ENCODE results near the gene ALG14. TPM values are rescaled to one million over a fixed set of nuclear protein-coding genes. Genes with fewer than 3 reads are reported as not detected.
A peak's percentile ranks its signal among the peaks of the same experiment; 100 is the strongest.

The ALG14 gene
- total and polyA plus RNA-seq, 4 donors: 0.50 to 3.2 (median 1.8) TPM

- H3K27ac ChIP-seq (ENCODE audit: low read depth in 1 of 2, low read length in 2 of 2): no peak overlapping the region
- no peaks in the 10 kb centered on the region for H3K9me3 ChIP-seq (ENCODE audit: control insufficient read depth, low read length)
- WGBS, 2 donors: 85 to 89% methylated on average over 1 of the region's 1 CpG
- H3K4me1 ChIP-seq (ENCODE audit: control insufficient read depth in 1 of 2, insufficient read depth in 2 of 2, low read length in 2 of 2): no peaks in the 10 kb centered on the region
- DNase-seq (no peak), ATAC-seq (ENCODE audit: low FRiP score) (no peak)
- no peaks in the 10 kb centered on the region for H3K27me3 ChIP-seq (ENCODE audit: control insufficient read depth in 1 of 2, insufficient read depth in 2 of 2, low read length in 1 of 2)
- H3K4me3 ChIP-seq (ENCODE audit: low read length in 2 of 2): no peak overlapping the region
- intact Hi-C loops (cut with DNase I): loop anchor here in 1 of 2 donors (10.0 kb wide), 1 partner anchor 154 kb away; the partner anchor contains the start of gene RWDD3
- no peaks in the 10 kb centered on the region for H3K36me3 ChIP-seq (ENCODE audit: control insufficient read depth in 1 of 2, insufficient read depth in 2 of 2, low read length in 1 of 2)
Measured at GRCh38 chr1:95080879-95081278, 8.1 kb upstream of the ALG14 start.

- H3K9me3 ChIP-seq (ENCODE audit: control insufficient read depth, low read length): no peaks in the 10 kb centered on the region
- no peak overlapping the region for H3K27ac ChIP-seq (ENCODE audit: low read depth in 1 of 2, low read length in 2 of 2)
- no peak overlapping the region for H3K4me3 ChIP-seq (ENCODE audit: low read length in 2 of 2)
- ATAC-seq (ENCODE audit: low FRiP score) (no peak), DNase-seq (no peak)
- H3K36me3 ChIP-seq (ENCODE audit: control insufficient read depth in 1 of 2, insufficient read depth in 2 of 2, low read length in 1 of 2): no peaks in the 10 kb centered on the region
- 93 to 100% methylated on average over 1 of the region's 1 CpG for WGBS, 2 donors
- no peaks in the 10 kb centered on the region for H3K4me1 ChIP-seq (ENCODE audit: control insufficient read depth in 1 of 2, insufficient read depth in 2 of 2, low read length in 2 of 2)
- intact Hi-C loops (cut with DNase I): loop anchor here in 1 of 2 donors (10.0 kb wide), 1 partner anchor 154 kb away; the partner anchor contains the start of gene RWDD3
- no peaks in the 10 kb centered on the region for H3K27me3 ChIP-seq (ENCODE audit: control insufficient read depth in 1 of 2, insufficient read depth in 2 of 2, low read length in 1 of 2)
Measured at GRCh38 chr1:95080446-95080845, 7.7 kb upstream of the ALG14 start.

- intact Hi-C loops (cut with DNase I): loop anchor here in 1 of 2 donors (5.0 kb wide), 1 partner anchor 41 kb away; the partner anchor contains the start of gene TLCD4
Measured at GRCh38 chr1:95076034-95076433, 3.3 kb upstream of the ALG14 start.

GRCh38 chr1:95073446-95073845 is 695 bp upstream of the ALG14 start:
- Histone ChIP-seq H3K27ac (ENCODE audit: low read depth in 1 of 2, low read length in 2 of 2) (peak overlapping the region in 1 of 2 donors; percentile 92), H3K9me3 (ENCODE audit: control insufficient read depth, low read length) (no peaks in the 10 kb centered on the region), H3K4me3 (ENCODE audit: low read length in 2 of 2) (peak overlapping the region; percentile 58 to 97), H3K36me3 (ENCODE audit: control insufficient read depth in 1 of 2, insufficient read depth in 2 of 2, low read length in 1 of 2) (no peaks in the 10 kb centered on the region), H3K4me1 (ENCODE audit: control insufficient read depth in 1 of 2, insufficient read depth in 2 of 2, low read length in 2 of 2) (no peaks in the 10 kb centered on the region), H3K27me3 (ENCODE audit: control insufficient read depth in 1 of 2, insufficient read depth in 2 of 2, low read length in 1 of 2) (no peaks in the 10 kb centered on the region)
- 2% methylated on average over 3 of the region's 3 CpGs for WGBS, 2 donors
- no peak for ATAC-seq (ENCODE audit: low FRiP score)
- no peak for DNase-seq
- intact Hi-C loops (cut with DNase I): loop anchor here in 1 of 2 donors (5.0 kb wide), 1 partner anchor 44 kb away; the partner anchor contains the start of gene TLCD4

More at GRCh38 chr1:95076034-95076433, 3.3 kb upstream of the ALG14 start:
- no peaks in the 10 kb centered on the region for H3K9me3 ChIP-seq (ENCODE audit: control insufficient read depth, low read length)
- no peaks in the 10 kb centered on the region for H3K27me3 ChIP-seq (ENCODE audit: control insufficient read depth in 1 of 2, insufficient read depth in 2 of 2, low read length in 1 of 2)
- H3K4me1 ChIP-seq (ENCODE audit: control insufficient read depth in 1 of 2, insufficient read depth in 2 of 2, low read length in 2 of 2): no peaks in the 10 kb centered on the region
- no peak overlapping the region for H3K4me3 ChIP-seq (ENCODE audit: low read length in 2 of 2)
- no peak for DNase-seq
- H3K36me3 ChIP-seq (ENCODE audit: control insufficient read depth in 1 of 2, insufficient read depth in 2 of 2, low read length in 1 of 2): no peaks in the 10 kb centered on the region
- ATAC-seq (ENCODE audit: low FRiP score): no peak
- no peak overlapping the region for H3K27ac ChIP-seq (ENCODE audit: low read depth in 1 of 2, low read length in 2 of 2)

- Histone ChIP-seq H3K4me3 (ENCODE audit: low read length in 2 of 2) (peak overlapping the region; percentile 16 to 58), H3K27me3 (ENCODE audit: control insufficient read depth in 1 of 2, insufficient read depth in 2 of 2, low read length in 1 of 2) (no peaks in the 10 kb centered on the region), H3K36me3 (ENCODE audit: control insufficient read depth in 1 of 2, insufficient read depth in 2 of 2, low read length in 1 of 2) (no peaks in the 10 kb centered on the region), H3K4me1 (ENCODE audit: control insufficient read depth in 1 of 2, insufficient read depth in 2 of 2, low read length in 2 of 2) (no peaks in the 10 kb centered on the region), H3K27ac (ENCODE audit: low read depth in 1 of 2, low read length in 2 of 2) (no peak overlapping the region), H3K9me3 (ENCODE audit: control insufficient read depth, low read length) (no peaks in the 10 kb centered on the region)
- ATAC-seq (ENCODE audit: low FRiP score) (no peak), DNase-seq (no peak)
- intact Hi-C loops (cut with DNase I): loop anchor here in 1 of 2 donors (5.0 kb wide), 1 partner anchor 45 kb away; the partner anchor contains the start of gene TLCD4
- 5 to 7% methylated on average over 7 of the region's 7 CpGs for WGBS, 2 donors
Measured at GRCh38 chr1:95072117-95072516, 634 bp downstream of the ALG14 start.

GRCh38 chr1:95071539-95071938 is 1.2 kb downstream of the ALG14 start:
- H3K36me3 ChIP-seq (ENCODE audit: control insufficient read depth in 1 of 2, insufficient read depth in 2 of 2, low read length in 1 of 2): no peaks in the 10 kb centered on the region
- H3K27me3 ChIP-seq (ENCODE audit: control insufficient read depth in 1 of 2, insufficient read depth in 2 of 2, low read length in 1 of 2): no peaks in the 10 kb centered on the region
- no peak for ATAC-seq (ENCODE audit: low FRiP score)
- intact Hi-C loops (cut with DNase I): loop anchor here in 1 of 2 donors (5.0 kb wide), 1 partner anchor 46 kb away; the partner anchor contains the start of gene TLCD4
- no peaks in the 10 kb centered on the region for H3K9me3 ChIP-seq (ENCODE audit: control insufficient read depth, low read length)
- DNase-seq: no peak
- WGBS, 2 donors: 82 to 86% methylated on average over 2 of the region's 2 CpGs
- H3K4me1 ChIP-seq (ENCODE audit: control insufficient read depth in 1 of 2, insufficient read depth in 2 of 2, low read length in 2 of 2): no peaks in the 10 kb centered on the region
- no peak overlapping the region for H3K27ac ChIP-seq (ENCODE audit: low read depth in 1 of 2, low read length in 2 of 2)
- no peak overlapping the region for H3K4me3 ChIP-seq (ENCODE audit: low read length in 2 of 2)

GRCh38 chr1:95069710-95070093 is 3.0 kb downstream of the ALG14 start:
- Histone ChIP-seq H3K27ac (ENCODE audit: low read depth in 1 of 2, low read length in 2 of 2) (no peak overlapping the region), H3K4me3 (ENCODE audit: low read length in 2 of 2) (no peak overlapping the region), H3K27me3 (ENCODE audit: control insufficient read depth in 1 of 2, insufficient read depth in 2 of 2, low read length in 1 of 2) (no peaks in the 10 kb centered on the region), H3K4me1 (ENCODE audit: control insufficient read depth in 1 of 2, insufficient read depth in 2 of 2, low read length in 2 of 2) (no peaks in the 10 kb centered on the region), H3K9me3 (ENCODE audit: control insufficient read depth, low read length) (no peaks in the 10 kb centered on the region), H3K36me3 (ENCODE audit: control insufficient read depth in 1 of 2, insufficient read depth in 2 of 2, low read length in 1 of 2) (no peaks in the 10 kb centered on the region)
- 94 to 97% methylated on average over 5 of the region's 5 CpGs for WGBS, 2 donors
- DNase-seq (no peak), ATAC-seq (ENCODE audit: low FRiP score) (no peak)
- intact Hi-C loops (cut with DNase I): loop anchor here in 1 of 2 donors (5.0 kb wide), 1 partner anchor 48 kb away; the partner anchor contains the start of gene TLCD4

- Histone ChIP-seq H3K27ac (ENCODE audit: low read depth in 1 of 2, low read length in 2 of 2) (no peak overlapping the region), H3K4me3 (ENCODE audit: low read length in 2 of 2) (no peak overlapping the region), H3K36me3 (ENCODE audit: control insufficient read depth in 1 of 2, insufficient read depth in 2 of 2, low read length in 1 of 2) (no peaks in the 10 kb centered on the region), H3K4me1 (ENCODE audit: control insufficient read depth in 1 of 2, insufficient read depth in 2 of 2, low read length in 2 of 2) (no peaks in the 10 kb centered on the region), H3K27me3 (ENCODE audit: control insufficient read depth in 1 of 2, insufficient read depth in 2 of 2, low read length in 1 of 2) (no peaks in the 10 kb centered on the region), H3K9me3 (ENCODE audit: control insufficient read depth, low read length) (no peaks in the 10 kb centered on the region)
- WGBS, 2 donors: 88 to 91% methylated on average over 6 of the region's 6 CpGs
- ATAC-seq (ENCODE audit: low FRiP score) (no peak), DNase-seq (no peak)
- intact Hi-C loops (cut with DNase I): no loop called here
Measured at GRCh38 chr1:95068956-95069709, 3.6 kb downstream of the ALG14 start.

GRCh38 chr1:95067568-95067967 is 5.2 kb downstream of the ALG14 start:
- H3K27me3 ChIP-seq (ENCODE audit: control insufficient read depth in 1 of 2, insufficient read depth in 2 of 2, low read length in 1 of 2): no peaks in the 10 kb centered on the region
- H3K9me3 ChIP-seq (ENCODE audit: control insufficient read depth, low read length): no peaks in the 10 kb centered on the region
- H3K36me3 ChIP-seq (ENCODE audit: control insufficient read depth in 1 of 2, insufficient read depth in 2 of 2, low read length in 1 of 2): no peaks in the 10 kb centered on the region
- no peak for ATAC-seq (ENCODE audit: low FRiP score)
- DNase-seq: no peak
- no peak overlapping the region for H3K4me3 ChIP-seq (ENCODE audit: low read length in 2 of 2)
- intact Hi-C loops (cut with DNase I): no loop called here
- no peak overlapping the region for H3K27ac ChIP-seq (ENCODE audit: low read depth in 1 of 2, low read length in 2 of 2)
- H3K4me1 ChIP-seq (ENCODE audit: control insufficient read depth in 1 of 2, insufficient read depth in 2 of 2, low read length in 2 of 2): no peaks in the 10 kb centered on the region
- WGBS, 2 donors: 82 to 94% methylated on average over 5 of the region's 5 CpGs

Measured in aorta (tissue), 5 donors.